Limb (tissue), 2 donors: ENCODE data around the gene ATIC.

ENCODE experiments used
- DNase-seq, 2 donors: peaks; one replicate each; pipeline ENCODE4 v3.0.0-alpha.2; 2016; ENCODE audit errors: extremely low spot score in 2 of 2

ATIC gene

GRCh38 chr2:215396595-215397313, 84.9 kb downstream of the ATIC start:
- no peak for DNase-seq

GRCh38 chr2:215397632-215398341, 85.9 kb downstream of the ATIC start:
- no peak for DNase-seq

GRCh38 chr2:215399067-215399716, 87.3 kb downstream of the ATIC start:
- no peak for DNase-seq
